SK-N-SH (cell line): Measurements from ENCODE around the gene SORCS3. TPM values are rescaled to one million over a fixed set of nuclear protein-coding genes. Genes with fewer than 3 reads are reported as not detected.

ENCODE experiments used
- CTCF ChIA-PET: fragments of 300-600, 350-600 bp; formaldehyde crosslinking; extraction: SDS; loops from one replicate; lab custom pipeline; 2021; lab: Yijun Ruan, JAX
- POLR2A ChIA-PET: fragments of 350-600 bp; sonication (Branson Sonifier 250); formaldehyde crosslinking; extraction: SDS; loops from one replicate; lab custom pipeline; 2020; ENCODE audit warnings: antibody characterized with exemption, inconsistent platforms; lab: Yijun Ruan, JAX
- DNase-seq: peaks from one replicate; pipeline ENCODE4 v3.0.0; 2012
- H2AFZ ChIP-seq: fragments of 200-600 bp; sonication (generic); 2 replicates; pipeline ENCODE4 v1.8.1; 2016; ENCODE audit warnings: antibody characterized with exemption, mild to moderate bottlenecking, low read depth
- H3F3A ChIP-seq: fragments of 200-600 bp; sonication (generic); replicated peaks from 2 replicates; pipeline ENCODE3; 2016; ENCODE audit warnings: antibody characterized with exemption, mild to moderate bottlenecking; ENCODE audit not compliant: insufficient read depth
- H3K27ac ChIP-seq, 2 experiments: fragments of 200-500 bp in 1 of 2; fragments of 200-600 bp in 1 of 2; sonication (Bioruptor generic) in 1 of 2; sonication (generic), shearing (Covaris generic) in 1 of 2; 2 replicates each; pipeline versions ENCODE4 v1.5.1 to v1.6.1; 2014 to 2016; ENCODE audit warnings: low read depth in 2 of 2, inconsistent platforms in 1 of 2, low read length in 1 of 2, mild to moderate bottlenecking in 1 of 2, mixed read lengths in 1 of 2
- H3K27me3 ChIP-seq: fragments of 200-600 bp; sonication (generic), shearing (Covaris generic); 2 replicates; pipeline ENCODE4 v1.6.1; 2016; ENCODE audit warnings: mixed run types; ENCODE audit not compliant: insufficient read depth
- H3K36me3 ChIP-seq, 2 experiments: fragments of 200-500 bp in 1 of 2; fragments of 200-600 bp in 1 of 2; sonication (Bioruptor generic) in 1 of 2; sonication (generic) in 1 of 2; replicated peaks in 1 of 2; 2 replicates each; pipeline versions ENCODE3 to v1.5.1; 2014 to 2016; ENCODE audit warnings: low read length in 1 of 2, mild to moderate bottlenecking in 1 of 2; ENCODE audit not compliant: insufficient read depth in 2 of 2, control insufficient read depth in 1 of 2
- H3K4me1 ChIP-seq, 2 experiments: fragments of 200-500 bp in 1 of 2; fragments of 200-600 bp in 1 of 2; sonication (Bioruptor generic) in 1 of 2; sonication (generic), shearing (Covaris generic) in 1 of 2; 2 replicates each; pipeline versions ENCODE4 v1.5.1 to v1.6.1; 2014 to 2016; ENCODE audit warnings: low read depth in 1 of 2, low read length in 1 of 2, mixed run types in 1 of 2; ENCODE audit not compliant: insufficient read depth in 2 of 2, control insufficient read depth in 1 of 2
- H3K4me2 ChIP-seq: fragments of 200-600 bp; sonication (generic), shearing (Covaris generic); 2 replicates; pipeline ENCODE4 v1.6.1; 2017; ENCODE audit warnings: mixed run types
- H3K4me3 ChIP-seq, 2 experiments: fragments of 200-500 bp in 1 of 2; fragments of 200-600 bp in 1 of 2; sonication (Bioruptor generic) in 1 of 2; sonication (generic), shearing (Covaris generic) in 1 of 2; 2 replicates each; pipeline versions ENCODE4 v1.5.1 to v1.8.1; 2014 to 2016; ENCODE audit warnings: low read depth in 2 of 2, inconsistent platforms in 1 of 2, low read length in 1 of 2, mild to moderate bottlenecking in 1 of 2, mixed read lengths in 1 of 2, moderate library complexity in 1 of 2
- H3K79me2 ChIP-seq: fragments of 200-600 bp; sonication (generic); 2 replicates; pipeline ENCODE4 v1.8.1; 2017; ENCODE audit warnings: mild to moderate bottlenecking; ENCODE audit not compliant: insufficient read depth
- H3K9ac ChIP-seq: fragments of 200-600 bp; sonication (generic); 2 replicates; pipeline ENCODE4 v1.6.1; 2017; ENCODE audit warnings: mixed run types
- H3K9me2 ChIP-seq: fragments of 200-600 bp; sonication (generic); 2 replicates; pipeline ENCODE4 v1.6.1; 2017; ENCODE audit warnings: mixed run types
- H3K9me3 ChIP-seq: fragments of 200-600 bp; sonication (generic); 2 replicates; pipeline ENCODE4 v1.6.1; 2017; ENCODE audit warnings: mixed run types, mild to moderate bottlenecking, moderate library complexity
- H4K20me1 ChIP-seq: fragments of 200-600 bp; sonication (generic); 2 replicates; pipeline ENCODE4 v1.6.1; 2017; ENCODE audit warnings: mild to moderate bottlenecking, mixed run types; ENCODE audit not compliant: insufficient read depth
- CHD2 ChIP-seq: fragments of 150-350 bp; IDR thresholded peaks from 2 replicates; pipeline ENCODE4 v1.6.1; 2018; ENCODE audit warnings: low read length; ENCODE audit not compliant: partially characterized antibody
- EZH2phosphoT487 ChIP-seq: fragments of 200-600 bp; sonication (generic); IDR thresholded peaks from 2 replicates; pipeline ENCODE4 v1.6.1; 2017; ENCODE audit warnings: low read depth, mixed run types, mild to moderate bottlenecking, antibody characterized with exemption, moderate library complexity, borderline replicate concordance
- FOXJ3 ChIP-seq: sonication (generic); formaldehyde crosslinking; IDR thresholded peaks from 2 replicates; pipeline ENCODE4 v1.5.1; 2020; ENCODE audit warnings: mild to moderate bottlenecking, missing genetic modification reagents
- FOXM1 ChIP-seq: IDR thresholded peaks from 2 replicates; pipeline ENCODE4 v1.4.0; 2012; ENCODE audit warnings: low read depth, mild to moderate bottlenecking
- IRF3 ChIP-seq: fragments of 150-350 bp; IDR thresholded peaks from 2 replicates; pipeline ENCODE4 v1.6.1; 2016; ENCODE audit warnings: mild to moderate bottlenecking, low read depth, low read length
- MAX ChIP-seq: IDR thresholded peaks from 2 replicates; pipeline ENCODE4 v1.4.0; 2012; ENCODE audit warnings: low read depth
- NFIC ChIP-seq: IDR thresholded peaks from 2 replicates; pipeline ENCODE4 v1.4.0; 2012; ENCODE audit warnings: borderline replicate concordance
- POLR2AphosphoS5 ChIP-seq: IDR thresholded peaks from 2 replicates; pipeline ENCODE4 v1.6.1; 2012; ENCODE audit warnings: low read depth, low read length
- RAD21 ChIP-seq: IDR thresholded peaks from 2 replicates; pipeline ENCODE4 v1.6.1; 2012; ENCODE audit warnings: mild to moderate bottlenecking, low read length
- REST ChIP-seq: IDR thresholded peaks from 2 replicates; pipeline ENCODE4 v1.6.1; 2012; ENCODE audit warnings: mild to moderate bottlenecking, low read depth, low read length, moderate library complexity
- SMC3 ChIP-seq: IDR thresholded peaks from 2 replicates; pipeline ENCODE4 v1.6.1; 2012; ENCODE audit warnings: low read depth, low read length, improper control_type of control experiment
- TAF1 ChIP-seq: IDR thresholded peaks from 2 replicates; pipeline ENCODE4 v1.6.1; 2012; ENCODE audit warnings: low read depth, mild to moderate bottlenecking, low read length, moderate library complexity, borderline replicate concordance
- TCF12 ChIP-seq: IDR thresholded peaks from 2 replicates; pipeline ENCODE4 v1.4.0; 2012
- USF1 ChIP-seq: IDR thresholded peaks from 2 replicates; pipeline ENCODE4 v1.4.0; 2012; ENCODE audit warnings: low read depth, borderline replicate concordance
- WGBS: methylation state at CpG from one replicate; pipeline ENCODE4 v1.1.6; 2017; ENCODE audit warnings: low lambda C conversion rate; 5-methylcytosine and 5-hydroxymethylcytosine counted together
- polyA plus RNA-seq, 3 experiments: library from polyadenylated mRNA; depleted of rRNA; stranded (reverse); fragments of >200 nt; gene quantifications; 2 replicates each; pipeline ENCODE4 v1.2.3, GENCODE V29; 2012

SORCS3 gene
- polyA plus RNA-seq, 1 of the 3 experiments (the other 2 are of a cell fraction): not detected

GRCh38 chr10:105183536-105183935, 542.4 kb downstream of the SORCS3 start:
- Histone ChIP-seq H3K36me3 (no peaks in the 10 kb centered on the region), H3K4me1 (no peaks in the 10 kb centered on the region), H3K4me3 (no peak overlapping the region), H3K27ac (no peak overlapping the region)
- 53% methylated on average over 4 of the region's 4 CpGs for WGBS
- no peak for TF ChIP-seq TAF1
- TF ChIP-seq RAD21: no peak
- no peak for TF ChIP-seq EZH2phosphoT487
- no peak for TF ChIP-seq SMC3
- TF ChIP-seq FOXJ3: no peak
- no peak for TF ChIP-seq NFIC
- TF ChIP-seq POLR2AphosphoS5: no peak
- no peak for TF ChIP-seq CHD2
- TF ChIP-seq TCF12: no peak
- no peak for TF ChIP-seq MAX
- no peak for TF ChIP-seq USF1
- no peak for TF ChIP-seq FOXM1
- TF ChIP-seq IRF3: no peak
- no peak for TF ChIP-seq REST
- TF ChIP-seq, all 33 proteins: peak for 0
- Histone ChIP-seq H3K9me3 (no peaks in the 10 kb centered on the region), H3K79me2 (no peaks in the 10 kb centered on the region), H3K9me2 (no peaks in the 10 kb centered on the region), H3K27me3 (no peaks in the 10 kb centered on the region), H3K9ac (no peak overlapping the region), H3K4me2 (no peak overlapping the region), H3F3A (no peaks in the 10 kb centered on the region), H2AFZ (no peak overlapping the region), H4K20me1 (no peaks in the 10 kb centered on the region)
- CTCF ChIA-PET: interaction anchor here (1.2 kb wide), 1 partner anchor 10 kb away, joined by 5 read pairs; no protein-coding TSS in a partner anchor
- no peak for DNase-seq
- POLR2A ChIA-PET: no interaction called here
